ENCODE results near the gene FUS. TPM values are rescaled to one million over a fixed set of nuclear protein-coding genes. Genes with fewer than 3 reads are reported as not detected.

FUS gene
- total RNA-seq, 2 experiments from 2014 or later = 104 to 953 TPM

- Histone ChIP-seq H3K4me1 (ENCODE audit: insufficient read depth, low read length, poor library complexity, severe bottlenecking) (peaks cover 16% of the 10 kb centered on the region), H3K79me2 (ENCODE audit: insufficient read depth, low read depth, low read length) (no peaks in the 10 kb centered on the region), H3K9me2 (ENCODE audit: insufficient read depth, low read length) (no peaks in the 10 kb centered on the region), H4K20me1 (ENCODE audit: insufficient read depth, low read length) (no peaks in the 10 kb centered on the region), H3K27ac (ENCODE audit: low read depth, low read length, poor library complexity, severe bottlenecking) (no peak overlapping the region), H3K36me3 (ENCODE audit: insufficient read depth, low read length) (no peaks in the 10 kb centered on the region), H2AFZ (ENCODE audit: low read length) (no peak overlapping the region), H3K9me3 (ENCODE audit: low read length) (no peaks in the 10 kb centered on the region), H3K4me2 (ENCODE audit: low read length) (no peak overlapping the region), H3K4me3 (ENCODE audit: low read depth, low read length, poor library complexity, severe bottlenecking) (no peak overlapping the region)
- no peak for TF ChIP-seq CTCF (conservative IDR thresholded peaks at IDR 0.05; ENCODE audit: low read length)
- no peak for TF ChIP-seq EZH2phosphoT487 (IDR thresholded peaks at IDR 0.05; ENCODE audit: borderline replicate concordance, low read depth, low read length)
- DNase-seq (ENCODE audit: low spot score) = no peak
- intact Hi-C loops (cut with micrococcal nuclease; ENCODE audit: unreplicated experiment) = no loop called here
- BruUV-seq (replicated peaks) = no TSS peak
- CTCF ChIA-PET (ENCODE audit: unreplicated experiment) = no interaction called here
- POLR2A ChIA-PET = interaction anchor here (0.7 kb wide), 1 partner anchor 119 kb away, joined by 5 read pairs; no protein-coding TSS in a partner anchor
Observed at GRCh38 chr16:31145398-31145990, 34.4 kb upstream of the FUS start.

GRCh38 chr16:31147574-31147973 is 32.4 kb upstream of the FUS start:
- ChIA-PET POLR2A (no interaction called here), CTCF (ENCODE audit: unreplicated experiment) (no interaction called here)
- Histone ChIP-seq H3K4me1 (ENCODE audit: insufficient read depth, low read length, poor library complexity, severe bottlenecking) (peaks cover 7% of the 10 kb centered on the region), H3K9me2 (ENCODE audit: insufficient read depth, low read length) (no peaks in the 10 kb centered on the region), H3K36me3 (ENCODE audit: insufficient read depth, low read length) (no peaks in the 10 kb centered on the region), H3K27ac (ENCODE audit: low read depth, low read length, poor library complexity, severe bottlenecking) (no peak overlapping the region), H3K4me3 (ENCODE audit: low read depth, low read length, poor library complexity, severe bottlenecking) (no peak overlapping the region), H2AFZ (ENCODE audit: low read length) (no peak overlapping the region), H3K4me2 (ENCODE audit: low read length) (no peak overlapping the region), H3K9me3 (ENCODE audit: low read length) (no peaks in the 10 kb centered on the region), H3K79me2 (ENCODE audit: insufficient read depth, low read depth, low read length) (no peaks in the 10 kb centered on the region), H4K20me1 (ENCODE audit: insufficient read depth, low read length) (no peaks in the 10 kb centered on the region)
- intact Hi-C loops (cut with micrococcal nuclease; ENCODE audit: unreplicated experiment) = no loop called here
- no peak for TF ChIP-seq CTCF (conservative IDR thresholded peaks at IDR 0.05; ENCODE audit: low read length)
- BruUV-seq (replicated peaks) = no TSS peak
- DNase-seq (ENCODE audit: low spot score) = no peak

DNA sequence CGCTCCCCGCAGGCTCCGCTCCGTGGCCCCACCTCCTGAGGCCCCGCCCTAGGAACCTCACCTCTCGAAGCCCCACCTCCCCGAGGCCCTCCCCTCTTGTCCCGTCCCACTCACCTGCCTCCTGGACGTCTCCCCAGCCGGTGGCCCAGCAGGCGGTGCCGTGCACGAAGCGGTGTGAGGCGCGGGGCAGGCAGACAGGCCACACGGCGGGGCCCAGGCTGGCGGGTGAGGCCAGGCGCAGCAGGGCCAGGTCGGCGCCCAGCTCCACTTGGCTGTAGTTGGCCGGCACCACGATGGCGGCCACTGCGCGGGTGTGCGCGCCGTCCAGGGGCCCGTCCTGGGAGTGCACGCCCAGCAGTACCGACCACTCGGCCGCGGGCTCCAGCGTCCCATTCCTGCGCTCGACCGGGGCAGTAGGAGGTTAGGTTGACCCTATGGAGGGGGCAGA is 31.6 kb upstream of the FUS start:
- no peaks in the 10 kb centered on the region for H4K20me1 ChIP-seq (ENCODE audit: insufficient read depth, low read length)
- CTCF ChIA-PET (ENCODE audit: unreplicated experiment) = no interaction called here
- BruUV-seq (replicated peaks) = no TSS peak
- intact Hi-C loops (cut with micrococcal nuclease; ENCODE audit: unreplicated experiment) = no loop called here
- no peak overlapping the region for H3K27ac ChIP-seq (ENCODE audit: low read depth, low read length, poor library complexity, severe bottlenecking)
- DNase-seq (ENCODE audit: low spot score) = no peak
- no peaks in the 10 kb centered on the region for H3K79me2 ChIP-seq (ENCODE audit: insufficient read depth, low read depth, low read length)
- no peak overlapping the region for H2AFZ ChIP-seq (ENCODE audit: low read length)
- POLR2A ChIA-PET = no interaction called here
- no peaks in the 10 kb centered on the region for H3K9me2 ChIP-seq (ENCODE audit: insufficient read depth, low read length)
- H3K36me3 ChIP-seq (ENCODE audit: insufficient read depth, low read length) = no peaks in the 10 kb centered on the region
- H3K4me2 ChIP-seq (ENCODE audit: low read length) = no peak overlapping the region
- H3K4me3 ChIP-seq (ENCODE audit: low read depth, low read length, poor library complexity, severe bottlenecking) = no peak overlapping the region
- TF ChIP-seq EZH2phosphoT487 (IDR thresholded peaks at IDR 0.05; ENCODE audit: borderline replicate concordance, low read depth, low read length) (no peak), CTCF (conservative IDR thresholded peaks at IDR 0.05; ENCODE audit: low read length) (no peak)
- no peaks in the 10 kb centered on the region for H3K9me3 ChIP-seq (ENCODE audit: low read length)
- H3K4me1 ChIP-seq (ENCODE audit: insufficient read depth, low read length, poor library complexity, severe bottlenecking) = no peaks in the 10 kb centered on the region
